K562 (cell line): Measurements from ENCODE around the gene WIPF2. TPM values are rescaled to one million over a fixed set of nuclear protein-coding genes. Genes with fewer than 3 reads are reported as not detected.

ENCODE experiments used
- ATAC-seq: fragments of 200-7000 bp; cut with Tn5 transposase; 3 replicates; pipeline ENCODE4 v1.9.1; 2020; ENCODE audit warnings: moderate library complexity
- BruUV-seq: library from RNA; stranded (reverse); fragments of 400-500 nt; replicated peaks from 2 replicates; lab custom pipeline; 2021; lab: Mats Ljungman, UMichigan
- CTCF ChIA-PET: fragments of 300-600 bp; formaldehyde crosslinking; extraction: SDS; loops from one replicate; lab custom pipeline; 2021; ENCODE audit warnings: low intra/inter-chr PET ratio; lab: Yijun Ruan, JAX
- POLR2A ChIA-PET: fragments of 300-600, 350-650 bp; sonication (Branson Sonifier 250); formaldehyde crosslinking; extraction: SDS; loops from one replicate; lab custom pipeline; 2021; ENCODE audit warnings: antibody characterized with exemption, inconsistent platforms; lab: Yijun Ruan, JAX
- DNase-seq, 4 experiments: peaks; one replicate each; pipeline versions ENCODE4 v3.0.0 to v3.0.0-alpha.2; 2011 to 2018; ENCODE audit warnings: low spot score in 3 of 4, mixed read lengths in 3 of 4; ENCODE audit errors: extremely low read depth in 1 of 4
- FAIRE-seq: peaks from 2 replicates; lab custom pipeline; 2011; peaks lifted over from hg19 to GRCh38; lab: Jason Lieb, UNC
- H2AFZ ChIP-seq: 2 replicates; pipeline ENCODE4 v1.6.0; 2011; ENCODE audit warnings: low read depth, low read length, control low read depth, inconsistent platforms
- H3K27ac ChIP-seq: fragments of 200-600 bp; 3 replicates; pipeline ENCODE4 v1.8.0; 2011; ENCODE audit warnings: low read depth, mild to moderate bottlenecking, control low read depth, inconsistent platforms, low read length, moderate library complexity, mixed read lengths; ENCODE audit errors: extremely low read depth
- H3K27me3 ChIP-seq, 2 experiments: fragments of 300-600 bp in 1 of 2; 2 replicates in 1 of 2; 3 replicates in 1 of 2; pipeline versions ENCODE4 v1.6.0 to v1.8.0; 2011; ENCODE audit warnings: inconsistent platforms in 2 of 2, low read length in 2 of 2, mild to moderate bottlenecking in 1 of 2, mixed read lengths in 1 of 2, moderate library complexity in 1 of 2; ENCODE audit not compliant: control insufficient read depth in 2 of 2, insufficient read depth in 2 of 2
- H3K36me3 ChIP-seq: fragments of 300-600 bp; 3 replicates; pipeline ENCODE4 v1.8.0; 2011; ENCODE audit warnings: mild to moderate bottlenecking, low read length, inconsistent platforms; ENCODE audit not compliant: control insufficient read depth, insufficient read depth
- H3K4me1 ChIP-seq, 2 experiments: fragments of 200-600 bp in 1 of 2; replicated peaks in 1 of 2; 2 replicates in 1 of 2; 3 replicates in 1 of 2; pipeline versions ENCODE4 v1.5.1 to v1.8.0; 2011; ENCODE audit warnings: inconsistent platforms in 2 of 2, low read length in 2 of 2, mild to moderate bottlenecking in 1 of 2, mixed read lengths in 1 of 2, moderate library complexity in 1 of 2; ENCODE audit not compliant: control insufficient read depth in 2 of 2, insufficient read depth in 2 of 2
- H3K4me2 ChIP-seq: 2 replicates; pipeline ENCODE4 v1.6.1; 2011; ENCODE audit warnings: low read length, control low read depth, inconsistent platforms, mixed read lengths; ENCODE audit not compliant: insufficient read depth
- H3K4me3 ChIP-seq: fragments of 200-600 bp; sonication (generic), shearing (Covaris generic); 2 replicates; pipeline ENCODE4 v1.5.1; 2016; ENCODE audit warnings: control low read depth, inconsistent platforms
- H3K79me2 ChIP-seq: fragments of 200-600 bp; 3 replicates; pipeline ENCODE4 v1.8.0; 2011; ENCODE audit warnings: low read length, inconsistent platforms; ENCODE audit not compliant: control insufficient read depth, insufficient read depth
- H3K9ac ChIP-seq, 2 experiments: 2 replicates each; pipeline versions ENCODE4 v1.6.0 to v1.6.1; 2011; ENCODE audit warnings: low read depth in 2 of 2, low read length in 2 of 2, control low read depth in 1 of 2, inconsistent platforms in 1 of 2, mild to moderate bottlenecking in 1 of 2, mixed read lengths in 1 of 2; ENCODE audit not compliant: insufficient read depth in 1 of 2
- H3K9me1 ChIP-seq: one replicate; pipeline ENCODE4 v1.6.0; 2011; ENCODE audit warnings: inconsistent platforms, mild to moderate bottlenecking, low read length, moderate library complexity; ENCODE audit not compliant: control insufficient read depth, insufficient read depth
- H3K9me3 ChIP-seq: replicated peaks from 2 replicates; pipeline ENCODE4 v1.5.1; 2011; ENCODE audit warnings: low read depth, low read length, inconsistent platforms; ENCODE audit not compliant: control insufficient read depth, insufficient read depth
- H4K20me1 ChIP-seq: replicated peaks from 2 replicates; pipeline ENCODE4 v1.6.1; 2011; ENCODE audit warnings: low read length, inconsistent platforms, mixed read lengths; ENCODE audit not compliant: control insufficient read depth, insufficient read depth
- BACH1 ChIP-seq: fragments of 200-800 bp; sonication (Bioruptor generic); IDR thresholded peaks from 2 replicates; pipeline ENCODE4 v1.6.1; 2016; ENCODE audit warnings: missing genetic modification characterization, missing compliant biosample characterization
- E2F6 ChIP-seq, 2 experiments: IDR thresholded peaks; 2 replicates each; pipeline ENCODE4 v1.6.1; 2011; ENCODE audit warnings: borderline replicate concordance in 1 of 2, control low read depth in 1 of 2, low read depth in 1 of 2, low read length in 1 of 2, mild to moderate bottlenecking in 1 of 2, mixed read lengths in 1 of 2, moderate library complexity in 1 of 2; ENCODE audit not compliant: insufficient read depth in 1 of 2, insufficient read length in 1 of 2, poor library complexity in 1 of 2, severe bottlenecking in 1 of 2; ENCODE audit errors: extremely low read depth in 1 of 2
- TEAD2 ChIP-seq: fragments of 450-650 bp; IDR thresholded peaks from 2 replicates; pipeline ENCODE4 v1.6.1; 2016; ENCODE audit warnings: missing genetic modification characterization, control low read depth, missing compliant biosample characterization
- WGBS: fragments of 100-300 bp; shearing (Covaris generic); methylation state at CpG from one replicate; pipeline ENCODE4 v1.1.6; 2016; ENCODE audit warnings: low coverage, mixed read lengths; ENCODE audit not compliant: insufficient coverage; ENCODE audit errors: missing lambda C conversion rate; 5-methylcytosine and 5-hydroxymethylcytosine counted together
- in situ Hi-C: fragments of 300-500 bp; cut with MboI; formaldehyde crosslinking; loops from 4 replicates; pipeline ENCODE4 v1.15.0; 2018; ENCODE audit warnings: inconsistent platforms, mixed read lengths
- intact Hi-C: fragments of 100-400 bp; cut with micrococcal nuclease; formaldehyde crosslinking; loops from 2 replicates; pipeline ENCODE4 v1.14.2; 2022
- polyA plus RNA-seq, 8 experiments: library from polyadenylated mRNA; depleted of rRNA in 4 of 8; stranded (reverse) in 5 of 8; unstranded in 3 of 8; fragments of >200 nt; fragmentation: Nextera tagmentation in 2 of 8; fragmentation: Illumina TruSeq in 1 of 8; extraction: Ambion mirVana in 2 of 8; extraction: Trizol in 1 of 8; gene quantifications; 2 replicates each; pipeline versions ENCODE4 v1.2.1 to v1.2.3, GENCODE V29; 2011 to 2014; ENCODE audit warnings: inconsistent platforms in 1 of 8, missing spikeins in 1 of 8
- total RNA-seq, 7 experiments: library from RNA; depleted of rRNA in 6 of 7; stranded (reverse); fragments of >200 nt in 6 of 7; fragmentation: Illumina TruSeq in 2 of 7; extraction: Trizol in 2 of 7; gene quantifications; 2 replicates each; pipeline versions ENCODE4 v1.2.1 to v1.2.3, GENCODE V29; 2011 to 2021; ENCODE audit warnings: low replicate concordance in 1 of 7
- TF ChIP-seq, protein P1 (sequence below): sonication (generic); formaldehyde crosslinking; IDR thresholded peaks from 2 replicates; pipeline ENCODE4 v1.8.0; 2022; ENCODE audit warnings: missing genetic modification reagents, mild to moderate bottlenecking, borderline replicate concordance

WIPF2 gene
- total and polyA plus RNA-seq, 9 of the 15 experiments (the other 6 are each of a cell fraction or from before 2014, with no cell fraction given), result 3.6 to 15.0 (median 5.3) TPM

GRCh38 chr17:40173778-40174135, 45.3 kb upstream of the WIPF2 start:
- CTCF ChIA-PET, result interaction anchor here (0.6 kb wide), 1 partner anchor 185 kb away, joined by 4 read pairs; no protein-coding TSS in a partner anchor
- BruUV-seq, result no TSS peak
- no peaks in the 10 kb centered on the region for H3K9me3 ChIP-seq
- no peaks in the 10 kb centered on the region for H4K20me1 ChIP-seq
- H3K4me3 ChIP-seq, result no peak overlapping the region
- H3K4me1 ChIP-seq, result peaks cover 10 to 21% of the 10 kb centered on the region in 2 experiments; a peak in 4 of 5 replicates
- H3K27me3 ChIP-seq, result no peaks in the 10 kb centered on the region
- H3K27ac ChIP-seq, result no peak overlapping the region
- ATAC-seq (no peak), DNase-seq (no peak)
- WGBS, result 70% methylated on average over 2 of the region's 3 CpGs
- H3K36me3 ChIP-seq, result peaks cover 55% of the 10 kb centered on the region
- in situ Hi-C loops, result no loop called here
- H3K9me1 ChIP-seq, result peaks cover 5% of the 10 kb centered on the region
- H3K79me2 ChIP-seq, result no peaks in the 10 kb centered on the region
- TF ChIP-seq E2F6 (IDR thresholded peaks at IDR 0.05; ENCODE audit: borderline replicate concordance in 1 of 2, extremely low read depth in 1 of 2, insufficient read depth in 1 of 2, insufficient read length in 1 of 2, low read depth in 1 of 2, low read length in 1 of 2, poor library complexity in 1 of 2, severe bottlenecking in 1 of 2) (no peak), BACH1 (tag) (no peak), TEAD2 (tag) (no peak)
- TF ChIP-seq, protein P1, sequence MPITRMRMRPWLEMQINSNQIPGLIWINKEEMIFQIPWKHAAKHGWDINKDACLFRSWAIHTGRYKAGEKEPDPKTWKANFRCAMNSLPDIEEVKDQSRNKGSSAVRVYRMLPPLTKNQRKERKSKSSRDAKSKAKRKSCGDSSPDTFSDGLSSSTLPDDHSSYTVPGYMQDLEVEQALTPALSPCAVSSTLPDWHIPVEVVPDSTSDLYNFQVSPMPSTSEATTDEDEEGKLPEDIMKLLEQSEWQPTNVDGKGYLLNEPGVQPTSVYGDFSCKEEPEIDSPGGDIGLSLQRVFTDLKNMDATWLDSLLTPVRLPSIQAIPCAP, result no peak
- TF ChIP-seq, all 486 proteins: peak for 0
- Histone ChIP-seq H2AFZ (no peak overlapping the region), H3K4me2 (no peak overlapping the region), H3K9ac (no peak overlapping the region)
- intact Hi-C loops, result no loop called here
- POLR2A ChIA-PET, result interaction anchor here (1.4 kb wide), 1 partner anchor 49 kb away, joined by 3 read pairs; no protein-coding TSS in a partner anchor
- no peak for FAIRE-seq
